Endodermal cell (in vitro differentiated cells): ENCODE measurements around the gene LGMN. TPM values are rescaled to one million over a fixed set of nuclear protein-coding genes. Genes with fewer than 3 reads are reported as not detected.
A peak's percentile ranks its signal among the peaks of the same experiment; 100 is the strongest.

Experiments
- DNase-seq: peaks from one replicate; pipeline ENCODE4 v3.0.0-alpha.2; 2017
- H3K27ac ChIP-seq: 2 replicates; pipeline ENCODE4 v1.5.1; 2013; ENCODE audit warnings: mild to moderate bottlenecking, low read depth, low read length, moderate library complexity
- H3K27me3 ChIP-seq: 2 replicates; pipeline ENCODE4 v1.6.1; 2013; ENCODE audit warnings: mild to moderate bottlenecking, low read length, moderate library complexity; ENCODE audit not compliant: insufficient read depth, control insufficient read depth, poor library complexity, severe bottlenecking
- H3K36me3 ChIP-seq: 2 replicates; pipeline ENCODE4 v1.7.0; 2013; ENCODE audit warnings: mild to moderate bottlenecking, low read length, moderate library complexity; ENCODE audit not compliant: control insufficient read depth, insufficient read depth
- H3K4me1 ChIP-seq: one replicate; pipeline ENCODE4 v1.7.0; 2013; ENCODE audit warnings: low read length; ENCODE audit not compliant: control insufficient read depth, insufficient read depth
- H3K4me3 ChIP-seq: 2 replicates; pipeline ENCODE4 v1.5.1; 2013; ENCODE audit warnings: mild to moderate bottlenecking, low read length, moderate library complexity
- H3K9ac ChIP-seq: 2 replicates; pipeline ENCODE4 v1.6.1; 2013; ENCODE audit warnings: mild to moderate bottlenecking, low read length, moderate library complexity; ENCODE audit not compliant: poor library complexity, severe bottlenecking; ENCODE audit errors: extremely low read depth
- H3K9me3 ChIP-seq: 2 replicates; pipeline ENCODE4 v1.6.1; 2013; ENCODE audit warnings: mild to moderate bottlenecking, low read length, moderate library complexity; ENCODE audit not compliant: control insufficient read depth
- H3K27ac Mint-ChIP-seq: 2 replicates; pipeline ENCODE4 v1.8.0; 2020; ENCODE audit warnings: mixed read lengths
- H3K27me3 Mint-ChIP-seq: 2 replicates; pipeline ENCODE4 v1.8.0; 2021; ENCODE audit warnings: mild to moderate bottlenecking, mixed read lengths; ENCODE audit not compliant: insufficient read depth
- H3K36me3 Mint-ChIP-seq: 2 replicates; pipeline ENCODE4 v1.8.0; 2020; ENCODE audit warnings: low read depth, mixed read lengths
- H3K4me1 Mint-ChIP-seq: 2 replicates; pipeline ENCODE4 v1.8.0; 2020; ENCODE audit warnings: mixed read lengths
- H3K4me3 Mint-ChIP-seq: 2 replicates; pipeline ENCODE4 v1.8.0; 2020; ENCODE audit warnings: mild to moderate bottlenecking, moderate library complexity, mixed read lengths
- H3K9me3 Mint-ChIP-seq: 2 replicates; pipeline ENCODE4 v1.8.0; 2020; ENCODE audit warnings: mild to moderate bottlenecking, mixed read lengths
- CTCF ChIP-seq: fragments of 200-600 bp; sonication (generic); conservative IDR thresholded peaks from 2 replicates; pipeline ENCODE4 v1.5.0; 2021; ENCODE audit warnings: antibody characterized with exemption, mild to moderate bottlenecking
- WGBS, 2 experiments: methylation state at CpG; one replicate each; pipeline versions ENCODE4 v1.1.5 to v1.1.7; 2013; ENCODE audit warnings: missing lambda C conversion rate in 2 of 2, mixed read lengths in 1 of 2; ENCODE audit not compliant: insufficient coverage in 1 of 2, insufficient read length in 1 of 2; 5-methylcytosine and 5-hydroxymethylcytosine counted together
- total RNA-seq, 2 donors: library from RNA; stranded (reverse); fragmentation: NEBNext Ultra II Directional in 1 of 2; extraction: Animal tissue kit (Norgen Biotek cat#: 25700) in 1 of 2; gene quantifications; 2 replicates in 1 of 2; 3 replicates in 1 of 2; pipeline ENCODE4 v1.2.1, GENCODE V29; 2021

LGMN gene
- total RNA-seq, 2 donors from 2014 or later = 61.4 to 87.2 TPM

- Histone ChIP-seq H3K27me3 (no peaks in the 10 kb centered on the region), H3K9ac (no peak overlapping the region), H3K27ac (no peak overlapping the region), H3K4me3 (no peak overlapping the region), H3K9me3 (no peaks in the 10 kb centered on the region), H3K4me1 (no peaks in the 10 kb centered on the region), H3K36me3 (peaks cover 25% of the 10 kb centered on the region)
- no peaks in the 10 kb centered on the region for H3K4me1 Mint-ChIP-seq
- no peaks in the 10 kb centered on the region for H3K27me3 Mint-ChIP-seq
- WGBS, 2 experiments = 94% methylated on average over 7 of the region's 7 CpGs
- no peak for TF ChIP-seq CTCF
- H3K36me3 Mint-ChIP-seq = peaks cover 30% of the 10 kb centered on the region
- DNase-seq = no peak
- no peak overlapping the region for H3K4me3 Mint-ChIP-seq
- no peak overlapping the region for H3K27ac Mint-ChIP-seq
- no peaks in the 10 kb centered on the region for H3K9me3 Mint-ChIP-seq
These were observed 36.3 kb downstream of the LGMN start for GRCh38 chr14:92711976-92712653.

- Mint-ChIP-seq H3K36me3 (peaks cover 46% of the 10 kb centered on the region), H3K27ac (no peak overlapping the region)
These were observed 38.5 kb downstream of the LGMN start for GRCh38 chr14:92710001-92710341.

GRCh38 chr14:92709340-92710000 is 39.0 kb downstream of the LGMN start:
- H3K9me3 Mint-ChIP-seq = no peaks in the 10 kb centered on the region
- peak overlapping the region; percentile 13 for H3K27ac Mint-ChIP-seq
- Histone ChIP-seq H3K4me1 (no peaks in the 10 kb centered on the region), H3K27ac (no peak overlapping the region), H3K4me3 (no peak overlapping the region), H3K36me3 (peaks cover 29% of the 10 kb centered on the region), H3K9ac (no peak overlapping the region), H3K27me3 (no peaks in the 10 kb centered on the region), H3K9me3 (no peaks in the 10 kb centered on the region)
- H3K27me3 Mint-ChIP-seq = no peaks in the 10 kb centered on the region
- WGBS, 2 experiments = 93 to 95% methylated on average over 8 to 13 of the region's 13 CpGs
- H3K4me1 Mint-ChIP-seq = no peaks in the 10 kb centered on the region
- DNase-seq = no peak
- peaks cover 51% of the 10 kb centered on the region for H3K36me3 Mint-ChIP-seq
- TF ChIP-seq CTCF = no peak
- H3K4me3 Mint-ChIP-seq = no peak overlapping the region

More at GRCh38 chr14:92710001-92710341, 38.5 kb downstream of the LGMN start:
- no peaks in the 10 kb centered on the region for H3K4me1 Mint-ChIP-seq
- TF ChIP-seq CTCF = no peak
- H3K4me3 Mint-ChIP-seq = no peak overlapping the region
- no peak for DNase-seq
- no peak overlapping the region for H3K9ac ChIP-seq
- WGBS, 2 experiments = 96 to 98% methylated on average over 5 of the region's 5 CpGs
- H3K4me1 ChIP-seq = no peaks in the 10 kb centered on the region
- no peaks in the 10 kb centered on the region for H3K9me3 ChIP-seq
- H3K36me3 ChIP-seq = peaks cover 29% of the 10 kb centered on the region
- no peak overlapping the region for H3K4me3 ChIP-seq
- H3K27me3 ChIP-seq = no peaks in the 10 kb centered on the region
- no peak overlapping the region for H3K27ac ChIP-seq
- H3K27me3 Mint-ChIP-seq = no peaks in the 10 kb centered on the region
- no peaks in the 10 kb centered on the region for H3K9me3 Mint-ChIP-seq
